Stimulated activated CD4-positive, alpha-beta T cell treated with anti-CD3 and anti-CD28 coated beads, Interleukin-1b, Interleukin-23, amount 100 ng/mL, for 1 hour (primary cell): Measurements from ENCODE around the gene EHMT1.

ENCODE experiments used
- DNase-seq, 2 donors: peaks; one replicate each; pipeline ENCODE4 v3.0.0-alpha.2; 2020; ENCODE audit warnings: low read depth in 2 of 2

The EHMT1 gene

GRCh38 chr9:137618105-137619067 is at the start of gene EHMT1:
EHMT1 (plus strand) TSS chr9:137619005; CDS start chr9:137619029, 24 bp downstream.
- DNase-seq = peak; percentile 83 to 84

GRCh38 chr9:137569609-137570203 is 49.1 kb upstream of the EHMT1 start:
- no peak for DNase-seq

- DNase-seq = no peak
These were observed 48.2 kb upstream of the EHMT1 start for GRCh38 chr9:137570566-137570965.

GRCh38 chr9:137574192-137574591 is 44.6 kb upstream of the EHMT1 start:
- no peak for DNase-seq

GRCh38 chr9:137575364-137575715 is 43.5 kb upstream of the EHMT1 start:
- DNase-seq = no peak

DNA sequence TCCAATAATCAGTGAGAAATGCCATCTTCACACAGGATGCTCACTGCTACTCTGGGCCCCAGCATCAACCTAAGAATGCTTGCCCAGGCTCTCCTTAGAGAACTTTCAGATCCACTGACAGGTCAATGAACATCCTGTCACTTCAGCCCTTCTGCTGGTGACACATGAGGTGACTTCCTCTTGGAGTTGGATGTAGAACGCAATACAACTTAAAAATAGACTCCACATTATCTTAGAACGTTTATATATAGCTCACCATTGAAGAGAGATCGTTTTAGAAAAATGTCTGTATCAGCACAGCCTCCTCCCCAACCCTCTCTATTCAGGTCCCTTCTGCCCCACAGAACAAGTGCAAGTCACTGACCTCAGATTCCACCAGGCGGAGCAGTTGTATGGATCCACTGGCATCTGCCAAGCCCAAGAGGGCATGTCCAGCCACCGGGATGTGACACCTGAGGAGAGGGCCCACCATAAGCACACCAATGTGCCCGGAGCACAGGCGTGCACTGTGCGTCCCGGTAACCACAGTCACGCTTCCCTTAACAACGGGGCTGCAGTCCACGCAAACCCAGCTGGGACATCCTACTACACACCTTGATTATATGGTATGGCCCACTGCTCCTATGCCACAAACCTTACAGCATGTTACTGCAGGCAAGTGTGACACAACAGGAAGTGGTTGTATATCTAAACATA is 42.9 kb upstream of the EHMT1 start:
- DNase-seq = no peak

DNA sequence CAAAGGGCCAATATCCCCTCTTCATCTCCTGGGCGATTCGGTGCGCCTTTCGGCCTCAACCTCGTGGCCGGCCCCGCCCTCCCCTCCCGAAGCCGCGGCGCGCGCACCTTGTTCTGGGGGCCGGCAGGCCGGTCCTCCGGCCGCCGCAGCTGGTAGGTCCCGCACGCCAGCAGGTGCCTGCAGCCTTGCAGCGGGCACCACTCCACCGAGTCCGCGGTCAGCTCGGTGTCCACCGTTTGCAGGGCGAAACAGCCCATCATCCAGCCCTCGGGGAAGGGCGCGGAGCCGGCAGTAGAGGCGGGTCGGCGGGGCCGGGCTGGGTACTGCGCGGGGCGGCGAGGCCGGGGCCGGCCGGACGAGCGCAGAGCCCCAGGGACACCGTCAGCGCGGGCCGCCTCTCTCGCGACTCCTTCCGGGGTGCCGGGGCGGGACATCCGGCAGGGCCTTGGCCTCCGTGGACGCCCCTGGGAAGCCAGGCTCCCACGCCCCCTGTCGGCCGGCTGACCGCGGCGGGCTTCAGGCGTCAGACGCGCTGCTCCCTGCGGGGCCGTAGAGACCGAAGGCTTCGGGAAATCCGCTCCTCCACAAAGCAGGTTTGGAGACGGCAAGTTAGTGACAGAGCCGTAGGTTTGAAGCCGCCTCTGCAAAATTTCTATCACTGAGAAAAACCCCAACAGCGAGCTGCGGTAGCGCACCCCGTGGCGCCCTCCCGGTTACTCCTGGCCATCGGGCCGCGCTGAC is 40.1 kb upstream of the EHMT1 start, which contains the start of gene DPH7:
TSS of gene DPH7 (minus strand) at position 408 of the 741 bp plus-strand sequence. CDS start at position 260, 148 bp downstream.
- DNase-seq = peak; percentile 88 to 96

DNA sequence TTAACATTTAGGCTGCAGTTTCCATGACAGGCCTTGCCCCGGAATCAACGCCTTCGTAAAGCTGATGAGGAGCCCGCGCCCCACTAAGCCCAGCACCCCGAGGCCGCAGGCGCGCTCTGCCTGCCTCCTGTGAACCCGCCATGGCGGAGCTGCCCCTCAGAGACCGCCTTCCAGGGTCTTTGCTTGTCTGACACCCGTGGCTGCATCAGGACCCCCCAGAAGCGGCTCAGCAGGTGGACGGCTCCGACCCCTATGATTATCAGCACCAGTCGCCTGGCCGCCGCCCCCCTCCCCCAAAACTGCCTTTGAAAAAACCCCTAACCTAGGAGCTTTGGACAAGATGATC is 39.6 kb upstream of the EHMT1 start:
- DNase-seq = no peak

DNA sequence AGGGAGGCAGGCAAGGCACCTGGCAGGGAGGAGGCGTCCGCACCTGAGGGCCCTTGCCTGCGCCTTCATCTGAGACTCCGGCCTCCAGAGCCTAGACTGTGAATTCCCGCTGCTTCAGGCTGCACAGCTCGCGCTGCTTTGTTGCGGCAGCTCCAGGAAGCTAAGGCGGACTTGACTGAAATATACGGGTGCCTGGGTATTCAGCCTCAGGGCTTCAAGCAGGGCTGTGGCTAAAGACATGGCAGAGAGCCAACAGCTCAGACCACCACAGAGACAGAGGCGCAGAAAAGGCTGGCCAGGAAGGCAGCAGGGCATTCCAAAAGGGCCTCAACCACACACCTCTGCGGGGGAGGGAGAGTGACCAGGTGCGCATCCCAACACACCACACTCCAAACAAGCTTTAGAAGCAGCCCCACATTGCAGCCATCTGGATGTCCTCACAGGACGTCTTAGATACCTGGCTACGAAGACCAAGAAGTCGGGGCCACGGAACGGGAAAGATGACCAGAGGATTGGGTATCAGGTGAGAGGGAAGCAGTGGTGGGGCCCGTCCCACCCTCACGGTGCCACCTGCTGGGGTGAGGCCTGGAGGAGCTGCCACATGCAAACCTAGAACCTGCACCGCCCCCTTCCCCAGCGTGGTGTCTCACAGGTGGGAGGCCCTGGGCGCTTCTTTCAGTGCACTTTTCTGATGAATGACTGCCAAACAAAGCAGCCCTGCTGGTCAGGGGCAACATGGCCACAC is 38.4 kb upstream of the EHMT1 start:
- no peak for DNase-seq

GRCh38 chr9:137580954-137581322 is 37.9 kb upstream of the EHMT1 start:
- no peak for DNase-seq

GRCh38 chr9:137581361-137582285 is 37.2 kb upstream of the EHMT1 start:
- DNase-seq = no peak

- no peak for DNase-seq
These were observed 36.4 kb upstream of the EHMT1 start for GRCh38 chr9:137582286-137582860.

GRCh38 chr9:137583347-137583746 is 35.5 kb upstream of the EHMT1 start:
- DNase-seq = no peak

DNA sequence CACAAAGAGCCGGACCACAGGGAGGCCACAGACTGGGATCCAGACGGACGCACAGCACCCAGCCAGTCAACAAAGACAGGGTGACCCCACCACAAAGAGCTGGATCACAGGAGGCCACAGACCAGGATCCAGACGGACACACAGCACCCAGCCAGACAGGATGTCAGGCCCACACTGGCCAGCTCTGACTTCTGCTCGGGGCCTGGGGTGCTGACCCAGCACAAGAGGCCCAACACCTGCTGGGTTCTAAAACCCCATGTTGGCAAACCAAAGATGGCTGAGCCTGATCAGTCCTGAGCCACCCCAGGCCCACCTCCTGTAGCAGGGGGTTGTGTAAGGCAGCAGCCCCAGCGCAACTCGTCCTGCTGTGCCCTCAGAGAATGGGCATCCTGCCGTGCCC is 34.8 kb upstream of the EHMT1 start:
- no peak for DNase-seq

DNA sequence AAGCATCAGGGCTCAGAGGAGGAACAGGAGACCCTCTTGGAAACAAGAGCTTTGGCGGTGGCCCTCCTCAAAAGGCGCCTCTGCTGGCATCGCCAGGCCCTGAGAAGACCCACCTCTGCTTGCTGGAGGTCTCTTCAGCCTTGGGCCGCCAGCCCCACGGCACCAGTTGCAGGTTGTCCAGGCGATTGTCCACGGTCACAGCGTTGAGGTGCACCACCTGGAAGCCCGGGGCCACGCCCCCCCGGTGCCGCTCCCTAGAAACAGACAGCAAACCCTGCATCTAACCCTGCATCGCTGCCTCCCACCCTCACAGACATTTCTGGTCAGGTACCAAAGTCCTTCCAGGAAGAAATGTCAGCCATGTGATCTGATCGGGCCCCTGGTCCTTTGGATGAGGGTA is 32.0 kb upstream of the EHMT1 start:
- no peak for DNase-seq

- DNase-seq = no peak
These were observed 30.5 kb upstream of the EHMT1 start for GRCh38 chr9:137588311-137588710.

- DNase-seq = no peak
These were observed 29.9 kb upstream of the EHMT1 start for GRCh38 chr9:137588891-137589290.

GRCh38 chr9:137589441-137590122 is 29.2 kb upstream of the EHMT1 start:
- DNase-seq = no peak

DNA sequence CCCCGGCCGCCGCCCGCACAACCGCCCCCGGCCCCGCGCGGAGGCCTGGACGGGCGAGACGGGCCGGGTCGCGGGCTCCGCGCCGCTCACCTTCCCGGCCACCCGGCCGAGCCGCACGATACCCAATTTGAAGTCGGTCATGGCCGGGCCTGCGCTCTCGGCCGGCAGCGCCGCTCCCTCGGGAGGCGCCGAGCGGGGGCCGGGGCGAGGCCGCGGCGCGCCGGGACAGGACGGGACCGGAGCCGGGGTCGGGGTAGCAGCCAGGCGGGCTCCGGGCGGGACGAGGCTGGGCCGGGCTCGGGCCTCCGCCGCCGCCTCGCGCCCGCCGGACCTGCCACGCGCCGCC is 28.7 kb upstream of the EHMT1 start:
- DNase-seq = no peak
